MM.1S (cell line): ENCODE results near the gene MED15.

Experiments used
- DNase-seq: peaks from one replicate; pipeline ENCODE4 v3.0.0-alpha.2; 2015
- H2AFZ ChIP-seq: fragments of 300-600 bp; sonication (generic); 2 replicates; pipeline ENCODE4 v1.6.0; 2016; ENCODE audit warnings: antibody characterized with exemption, low read length
- H3F3A ChIP-seq: fragments of 300-600 bp; sonication (generic); 2 replicates; pipeline ENCODE4 v1.6.1; 2016; ENCODE audit warnings: mild to moderate bottlenecking, antibody characterized with exemption, low read length, moderate library complexity, mixed read lengths; ENCODE audit not compliant: insufficient read depth
- H3K27ac ChIP-seq: fragments of 300-600 bp; sonication (generic); 2 replicates; pipeline ENCODE4 v1.5.1; 2016; ENCODE audit warnings: mild to moderate bottlenecking, low read length
- H3K27me3 ChIP-seq: fragments of 300-600 bp; sonication (generic); replicated peaks from 2 replicates; pipeline ENCODE4 v1.6.0; 2016; ENCODE audit warnings: low read length; ENCODE audit not compliant: insufficient read depth
- H3K36me3 ChIP-seq: fragments of 300-600 bp; sonication (generic); replicated peaks from 2 replicates; pipeline ENCODE4 v1.6.1; 2016; ENCODE audit warnings: mild to moderate bottlenecking, low read length, mixed read lengths; ENCODE audit not compliant: insufficient read depth
- H3K4me1 ChIP-seq: fragments of 300-600 bp; sonication (generic); 2 replicates; pipeline ENCODE4 v1.6.1; 2016; ENCODE audit warnings: low read length, mixed read lengths
- H3K4me2 ChIP-seq: fragments of 300-600 bp; sonication (generic); 2 replicates; pipeline ENCODE4 v1.6.0; 2016; ENCODE audit warnings: low read depth, low read length
- H3K4me3 ChIP-seq: fragments of 300-600 bp; sonication (generic); 2 replicates; pipeline ENCODE4 v1.5.1; 2016; ENCODE audit warnings: low read length, mixed read lengths
- H3K79me2 ChIP-seq: fragments of 300-600 bp; sonication (generic); 2 replicates; pipeline ENCODE4 v1.6.1; 2016; ENCODE audit warnings: mixed run types, low read length, mixed read lengths
- H3K9ac ChIP-seq: fragments of 300-600 bp; sonication (generic); 2 replicates; pipeline ENCODE4 v1.6.1; 2016; ENCODE audit warnings: low read length, mixed read lengths
- H3K9me2 ChIP-seq: fragments of 300-600 bp; sonication (generic); replicated peaks from 2 replicates; pipeline ENCODE4 v1.6.1; 2016; ENCODE audit warnings: mild to moderate bottlenecking, low read length, mixed read lengths; ENCODE audit not compliant: insufficient read depth
- H3K9me3 ChIP-seq: fragments of 300-600 bp; sonication (generic); replicated peaks from 2 replicates; pipeline ENCODE4 v1.6.1; 2016; ENCODE audit warnings: mild to moderate bottlenecking, low read length, mixed read lengths; ENCODE audit not compliant: insufficient read depth
- H4K20me1 ChIP-seq: fragments of 300-600 bp; sonication (generic); 2 replicates; pipeline ENCODE4 v1.6.1; 2016; ENCODE audit warnings: mild to moderate bottlenecking, low read length, moderate library complexity, mixed read lengths; ENCODE audit not compliant: insufficient read depth
- CTCF ChIP-seq: fragments of 300-600 bp; sonication (generic); IDR thresholded peaks from 2 replicates; pipeline ENCODE4 v1.5.1; 2016; ENCODE audit warnings: antibody characterized with exemption, low read length, mixed read lengths
- EZH2 ChIP-seq: fragments of 300-600 bp; sonication (generic); optimal IDR thresholded peaks from 2 replicates; pipeline ENCODE3; 2017; ENCODE audit warnings: low read depth, mild to moderate bottlenecking, antibody characterized with exemption, low read length, mixed read lengths
- EZH2phosphoT487 ChIP-seq: fragments of 300-600 bp; sonication (generic); IDR thresholded peaks from 2 replicates; pipeline ENCODE4 v1.6.1; 2018; ENCODE audit warnings: antibody characterized with exemption, low read length

MED15 gene

GRCh38 chr22:20490183-20490940, 17.0 kb upstream of the MED15 start:
- no peaks in the 10 kb centered on the region for H4K20me1 ChIP-seq
- H3F3A ChIP-seq: no peaks in the 10 kb centered on the region
- no peak overlapping the region for H2AFZ ChIP-seq
- no peaks in the 10 kb centered on the region for H3K9me2 ChIP-seq
- H3K79me2 ChIP-seq: peaks cover 40% of the 10 kb centered on the region
- no peaks in the 10 kb centered on the region for H3K4me1 ChIP-seq
- no peak overlapping the region for H3K9ac ChIP-seq
- no peak overlapping the region for H3K4me2 ChIP-seq
- H3K27me3 ChIP-seq: no peaks in the 10 kb centered on the region
- TF ChIP-seq EZH2 (no peak), CTCF (no peak), EZH2phosphoT487 (no peak)
- no peak overlapping the region for H3K27ac ChIP-seq
- no peak for DNase-seq
- no peak overlapping the region for H3K4me3 ChIP-seq
- H3K9me3 ChIP-seq: no peaks in the 10 kb centered on the region
- no peaks in the 10 kb centered on the region for H3K36me3 ChIP-seq

GRCh38 chr22:20490941-20491307, 16.5 kb upstream of the MED15 start:
- TF ChIP-seq EZH2phosphoT487 (no peak), CTCF (no peak), EZH2 (no peak)
- H3K9ac ChIP-seq: no peak overlapping the region
- no peak for DNase-seq
- H3K4me2 ChIP-seq: no peak overlapping the region
- H3K4me3 ChIP-seq: no peak overlapping the region
- no peaks in the 10 kb centered on the region for H3K9me2 ChIP-seq
- no peaks in the 10 kb centered on the region for H3K36me3 ChIP-seq
- no peaks in the 10 kb centered on the region for H3K9me3 ChIP-seq
- H3K27me3 ChIP-seq: no peaks in the 10 kb centered on the region
- no peaks in the 10 kb centered on the region for H3F3A ChIP-seq
- no peaks in the 10 kb centered on the region for H3K4me1 ChIP-seq
- no peak overlapping the region for H3K27ac ChIP-seq
- H3K79me2 ChIP-seq: peaks cover 40% of the 10 kb centered on the region
- no peak overlapping the region for H2AFZ ChIP-seq
- no peaks in the 10 kb centered on the region for H4K20me1 ChIP-seq

GRCh38 chr22:20491346-20491745, 16.1 kb upstream of the MED15 start:
- no peak for TF ChIP-seq EZH2
- no peak for TF ChIP-seq EZH2phosphoT487
- no peak for TF ChIP-seq CTCF
- H3K4me2 ChIP-seq: no peak overlapping the region
- no peak overlapping the region for H2AFZ ChIP-seq
- no peak overlapping the region for H3K4me3 ChIP-seq
- H4K20me1 ChIP-seq: no peaks in the 10 kb centered on the region
- H3K9me2 ChIP-seq: no peaks in the 10 kb centered on the region
- DNase-seq: no peak
- no peaks in the 10 kb centered on the region for H3K4me1 ChIP-seq
- no peaks in the 10 kb centered on the region for H3K27me3 ChIP-seq
- H3K36me3 ChIP-seq: no peaks in the 10 kb centered on the region
- no peaks in the 10 kb centered on the region for H3F3A ChIP-seq
- peaks cover 40% of the 10 kb centered on the region for H3K79me2 ChIP-seq
- no peaks in the 10 kb centered on the region for H3K9me3 ChIP-seq
- H3K9ac ChIP-seq: no peak overlapping the region
- H3K27ac ChIP-seq: no peak overlapping the region
